Endothelial cell of umbilical vein (primary cell): ENCODE results near the gene OGFRL1.

ENCODE experiments used
- EZH2 ChIP-seq: IDR thresholded peaks from 2 replicates; pipeline ENCODE4 v1.6.1; 2012; ENCODE audit warnings: borderline replicate concordance, low read depth, mild to moderate bottlenecking, moderate library complexity, low read length, inconsistent platforms; ENCODE audit not compliant: severe bottlenecking
- POLR2A ChIP-seq: IDR thresholded peaks from 2 replicates; pipeline ENCODE4 v1.6.1; 2012; ENCODE audit warnings: low read depth, mild to moderate bottlenecking, control low read depth, low read length
- POLR2AphosphoS5 ChIP-seq: IDR thresholded peaks from 2 replicates; pipeline ENCODE4 v1.6.1; 2012; ENCODE audit warnings: low read depth, mild to moderate bottlenecking, control low read depth, low read length, moderate library complexity; ENCODE audit not compliant: insufficient read depth
- TF ChIP-seq, protein P1 (sequence below), 2 donors: IDR thresholded peaks; 1 replicate in 1 of 2; 2 replicates in 1 of 2; pipeline ENCODE4 v1.5.1; 2011; ENCODE audit warnings: low read length in 2 of 2, mild to moderate bottlenecking in 2 of 2, moderate library complexity in 2 of 2, control low read depth in 1 of 2, inconsistent platforms in 1 of 2, low read depth in 1 of 2; ENCODE audit not compliant: insufficient read depth in 1 of 2; ENCODE audit errors: extremely low read depth in 1 of 2

DNA sequence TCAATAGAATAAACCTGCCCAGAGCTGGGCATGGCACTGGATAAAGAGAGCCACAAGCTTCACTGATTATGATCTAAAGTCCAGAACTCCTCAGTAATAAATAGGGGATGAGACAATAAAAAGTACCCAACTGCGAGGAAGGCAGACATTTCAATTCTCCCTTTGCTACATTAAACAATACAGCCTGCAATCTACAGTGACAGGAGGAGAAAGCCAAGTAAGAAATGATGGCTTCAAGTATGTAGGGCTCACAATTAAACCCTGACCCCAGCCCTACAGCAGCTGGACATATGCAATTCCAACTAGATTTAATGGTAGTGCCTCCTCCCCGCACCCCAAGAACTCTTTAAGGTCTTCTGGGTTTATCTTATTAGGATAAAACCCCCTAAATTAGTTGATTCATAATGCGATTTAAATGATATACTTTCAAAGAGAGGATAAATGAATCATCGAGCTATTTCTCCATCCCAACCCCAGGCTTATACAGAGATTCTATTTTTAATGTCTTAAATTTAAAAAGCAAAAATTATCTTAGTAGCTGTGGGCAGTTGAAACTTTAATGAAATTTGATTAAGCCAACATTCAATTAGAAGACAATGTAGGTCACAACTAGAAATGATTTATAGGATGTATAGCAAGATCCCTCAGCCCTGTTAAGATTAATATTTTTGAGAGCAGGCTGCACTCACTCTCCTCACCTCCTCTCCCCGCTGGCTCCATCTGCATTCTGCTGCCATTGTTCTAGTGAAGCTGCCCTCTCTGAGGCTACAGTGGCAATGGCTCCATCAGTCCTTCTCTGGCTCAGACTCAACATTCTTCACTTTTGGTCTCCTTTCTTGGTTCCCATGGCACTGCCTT, 57.1 kb downstream of the OGFRL1 start:
- TF ChIP-seq POLR2AphosphoS5 (no peak), EZH2 (no peak), POLR2A (no peak)
- TF ChIP-seq, protein P1, sequence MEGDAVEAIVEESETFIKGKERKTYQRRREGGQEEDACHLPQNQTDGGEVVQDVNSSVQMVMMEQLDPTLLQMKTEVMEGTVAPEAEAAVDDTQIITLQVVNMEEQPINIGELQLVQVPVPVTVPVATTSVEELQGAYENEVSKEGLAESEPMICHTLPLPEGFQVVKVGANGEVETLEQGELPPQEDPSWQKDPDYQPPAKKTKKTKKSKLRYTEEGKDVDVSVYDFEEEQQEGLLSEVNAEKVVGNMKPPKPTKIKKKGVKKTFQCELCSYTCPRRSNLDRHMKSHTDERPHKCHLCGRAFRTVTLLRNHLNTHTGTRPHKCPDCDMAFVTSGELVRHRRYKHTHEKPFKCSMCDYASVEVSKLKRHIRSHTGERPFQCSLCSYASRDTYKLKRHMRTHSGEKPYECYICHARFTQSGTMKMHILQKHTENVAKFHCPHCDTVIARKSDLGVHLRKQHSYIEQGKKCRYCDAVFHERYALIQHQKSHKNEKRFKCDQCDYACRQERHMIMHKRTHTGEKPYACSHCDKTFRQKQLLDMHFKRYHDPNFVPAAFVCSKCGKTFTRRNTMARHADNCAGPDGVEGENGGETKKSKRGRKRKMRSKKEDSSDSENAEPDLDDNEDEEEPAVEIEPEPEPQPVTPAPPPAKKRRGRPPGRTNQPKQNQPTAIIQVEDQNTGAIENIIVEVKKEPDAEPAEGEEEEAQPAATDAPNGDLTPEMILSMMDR (IDR thresholded peaks at IDR 0.05; ENCODE audit: extremely low read depth in 1 of 2, insufficient read depth in 1 of 2, low read depth in 1 of 2, low read length in 2 of 2), result no peak
